ENCODE data around the gene LUC7L3. TPM values are rescaled to one million over a fixed set of nuclear protein-coding genes. Genes with fewer than 3 reads are reported as not detected.

Gene LUC7L3
- total and polyA plus RNA-seq, 2 experiments from 2014 or later = 69.3 to 501 TPM

DNA sequence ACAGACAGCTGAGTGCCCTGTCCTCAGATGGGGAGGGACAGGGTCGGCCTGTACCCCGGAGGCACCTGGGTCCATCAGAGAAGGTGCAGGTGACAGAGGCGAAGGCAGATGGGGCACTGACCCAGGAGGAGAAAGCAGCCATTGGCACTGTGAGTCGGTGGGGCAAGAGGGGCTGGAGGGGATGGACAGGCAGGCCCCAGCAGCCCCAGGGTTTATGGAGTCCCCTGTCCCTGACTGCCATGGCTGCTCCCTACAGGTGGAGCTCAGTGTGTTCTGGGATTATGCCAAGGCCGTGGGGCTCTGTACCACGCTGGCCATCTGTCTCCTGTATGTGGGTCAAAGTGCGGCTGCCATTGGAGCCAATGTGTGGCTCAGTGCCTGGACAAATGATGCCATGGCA lies 43.8 kb upstream of the LUC7L3 start (continued):
- TF ChIP-seq, protein P1, sequence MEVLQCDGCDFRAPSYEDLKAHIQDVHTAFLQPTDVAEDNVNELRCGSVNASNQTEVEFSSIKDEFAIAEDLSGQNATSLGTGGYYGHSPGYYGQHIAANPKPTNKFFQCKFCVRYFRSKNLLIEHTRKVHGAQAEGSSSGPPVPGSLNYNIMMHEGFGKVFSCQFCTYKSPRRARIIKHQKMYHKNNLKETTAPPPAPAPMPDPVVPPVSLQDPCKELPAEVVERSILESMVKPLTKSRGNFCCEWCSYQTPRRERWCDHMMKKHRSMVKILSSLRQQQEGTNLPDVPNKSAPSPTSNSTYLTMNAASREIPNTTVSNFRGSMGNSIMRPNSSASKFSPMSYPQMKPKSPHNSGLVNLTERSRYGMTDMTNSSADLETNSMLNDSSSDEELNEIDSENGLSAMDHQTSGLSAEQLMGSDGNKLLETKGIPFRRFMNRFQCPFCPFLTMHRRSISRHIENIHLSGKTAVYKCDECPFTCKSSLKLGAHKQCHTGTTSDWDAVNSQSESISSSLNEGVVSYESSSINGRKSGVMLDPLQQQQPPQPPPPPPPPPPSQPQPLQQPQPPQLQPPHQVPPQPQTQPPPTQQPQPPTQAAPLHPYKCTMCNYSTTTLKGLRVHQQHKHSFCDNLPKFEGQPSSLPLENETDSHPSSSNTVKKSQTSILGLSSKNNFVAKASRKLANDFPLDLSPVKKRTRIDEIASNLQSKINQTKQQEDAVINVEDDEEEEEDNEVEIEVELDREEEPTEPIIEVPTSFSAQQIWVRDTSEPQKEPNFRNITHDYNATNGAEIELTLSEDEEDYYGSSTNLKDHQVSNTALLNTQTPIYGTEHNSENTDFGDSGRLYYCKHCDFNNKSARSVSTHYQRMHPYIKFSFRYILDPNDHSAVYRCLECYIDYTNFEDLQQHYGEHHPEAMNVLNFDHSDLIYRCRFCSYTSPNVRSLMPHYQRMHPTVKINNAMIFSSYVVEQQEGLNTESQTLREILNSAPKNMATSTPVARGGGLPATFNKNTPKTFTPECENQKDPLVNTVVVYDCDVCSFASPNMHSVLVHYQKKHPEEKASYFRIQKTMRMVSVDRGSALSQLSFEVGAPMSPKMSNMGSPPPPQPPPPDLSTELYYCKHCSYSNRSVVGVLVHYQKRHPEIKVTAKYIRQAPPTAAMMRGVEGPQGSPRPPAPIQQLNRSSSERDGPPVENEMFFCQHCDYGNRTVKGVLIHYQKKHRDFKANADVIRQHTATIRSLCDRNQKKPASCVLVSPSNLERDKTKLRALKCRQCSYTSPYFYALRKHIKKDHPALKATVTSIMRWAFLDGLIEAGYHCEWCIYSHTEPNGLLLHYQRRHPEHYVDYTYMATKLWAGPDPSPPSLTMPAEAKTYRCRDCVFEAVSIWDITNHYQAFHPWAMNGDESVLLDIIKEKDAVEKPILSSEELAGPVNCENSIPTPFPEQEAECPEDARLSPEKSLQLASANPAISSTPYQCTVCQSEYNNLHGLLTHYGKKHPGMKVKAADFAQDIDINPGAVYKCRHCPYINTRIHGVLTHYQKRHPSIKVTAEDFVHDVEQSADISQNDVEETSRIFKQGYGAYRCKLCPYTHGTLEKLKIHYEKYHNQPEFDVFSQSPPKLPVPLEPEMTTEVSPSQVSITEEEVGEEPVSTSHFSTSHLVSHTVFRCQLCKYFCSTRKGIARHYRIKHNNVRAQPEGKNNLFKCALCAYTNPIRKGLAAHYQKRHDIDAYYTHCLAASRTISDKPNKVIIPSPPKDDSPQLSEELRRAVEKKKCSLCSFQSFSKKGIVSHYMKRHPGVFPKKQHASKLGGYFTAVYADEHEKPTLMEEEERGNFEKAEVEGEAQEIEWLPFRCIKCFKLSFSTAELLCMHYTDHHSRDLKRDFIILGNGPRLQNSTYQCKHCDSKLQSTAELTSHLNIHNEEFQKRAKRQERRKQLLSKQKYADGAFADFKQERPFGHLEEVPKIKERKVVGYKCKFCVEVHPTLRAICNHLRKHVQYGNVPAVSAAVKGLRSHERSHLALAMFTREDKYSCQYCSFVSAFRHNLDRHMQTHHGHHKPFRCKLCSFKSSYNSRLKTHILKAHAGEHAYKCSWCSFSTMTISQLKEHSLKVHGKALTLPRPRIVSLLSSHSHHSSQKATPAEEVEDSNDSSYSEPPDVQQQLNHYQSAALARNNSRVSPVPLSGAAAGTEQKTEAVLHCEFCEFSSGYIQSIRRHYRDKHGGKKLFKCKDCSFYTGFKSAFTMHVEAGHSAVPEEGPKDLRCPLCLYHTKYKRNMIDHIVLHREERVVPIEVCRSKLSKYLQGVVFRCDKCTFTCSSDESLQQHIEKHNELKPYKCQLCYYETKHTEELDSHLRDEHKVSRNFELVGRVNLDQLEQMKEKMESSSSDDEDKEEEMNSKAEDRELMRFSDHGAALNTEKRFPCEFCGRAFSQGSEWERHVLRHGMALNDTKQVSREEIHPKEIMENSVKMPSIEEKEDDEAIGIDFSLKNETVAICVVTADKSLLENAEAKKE (CRISPR knock-in tag; IDR thresholded peaks at IDR 0.05) = no peak
- TF ChIP-seq ZNF331 (CRISPR knock-in tag; IDR thresholded peaks at IDR 0.05; ENCODE audit: low read depth) (no peak), CREB1 (CRISPR knock-in tag; IDR thresholded peaks at IDR 0.05; ENCODE audit: low read depth) (no peak), JUNB (IDR thresholded peaks at IDR 0.05; ENCODE audit: unreplicated experiment) (no peak)
- TF ChIP-seq, protein P2, sequence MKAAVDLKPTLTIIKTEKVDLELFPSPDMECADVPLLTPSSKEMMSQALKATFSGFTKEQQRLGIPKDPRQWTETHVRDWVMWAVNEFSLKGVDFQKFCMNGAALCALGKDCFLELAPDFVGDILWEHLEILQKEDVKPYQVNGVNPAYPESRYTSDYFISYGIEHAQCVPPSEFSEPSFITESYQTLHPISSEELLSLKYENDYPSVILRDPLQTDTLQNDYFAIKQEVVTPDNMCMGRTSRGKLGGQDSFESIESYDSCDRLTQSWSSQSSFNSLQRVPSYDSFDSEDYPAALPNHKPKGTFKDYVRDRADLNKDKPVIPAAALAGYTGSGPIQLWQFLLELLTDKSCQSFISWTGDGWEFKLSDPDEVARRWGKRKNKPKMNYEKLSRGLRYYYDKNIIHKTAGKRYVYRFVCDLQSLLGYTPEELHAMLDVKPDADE (IDR thresholded peaks at IDR 0.05) = no peak

DNA sequence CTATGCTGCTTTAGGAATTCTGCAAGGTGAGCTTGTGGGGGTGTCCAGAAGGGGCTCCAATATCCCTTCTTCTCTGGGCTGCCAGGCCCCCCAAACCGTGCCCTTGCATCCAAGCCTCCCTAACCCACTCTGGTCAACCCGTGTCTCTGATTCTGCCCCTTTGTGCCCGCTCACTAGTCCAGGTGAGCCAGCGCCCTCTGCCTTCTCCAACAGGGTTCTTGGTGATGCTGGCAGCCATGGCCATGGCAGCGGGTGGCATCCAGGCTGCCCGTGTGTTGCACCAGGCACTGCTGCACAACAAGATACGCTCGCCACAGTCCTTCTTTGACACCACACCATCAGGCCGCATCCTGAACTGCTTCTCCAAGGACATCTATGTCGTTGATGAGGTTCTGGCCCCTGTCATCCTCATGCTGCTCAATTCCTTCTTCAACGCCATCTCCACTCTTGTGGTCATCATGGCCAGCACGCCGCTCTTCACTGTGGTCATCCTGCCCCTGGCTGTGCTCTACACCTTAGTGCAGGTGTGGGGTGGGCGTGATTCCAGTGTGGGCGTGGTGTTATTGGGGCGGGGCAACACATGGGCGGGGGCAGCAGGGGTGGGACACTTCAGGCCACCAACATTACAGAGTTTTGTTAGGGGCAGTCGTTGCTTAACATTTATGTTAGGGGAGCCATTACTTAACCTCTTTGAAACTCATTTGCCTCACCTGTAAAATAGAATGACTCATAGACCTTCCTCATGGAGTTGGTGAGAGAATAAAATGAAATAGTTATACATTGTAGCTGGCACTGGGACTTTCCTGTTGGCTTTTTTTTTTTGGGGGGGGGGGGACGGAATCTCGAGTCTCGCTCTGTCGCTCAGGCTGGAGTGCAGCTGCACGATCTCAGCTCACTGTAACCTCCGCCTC lies 43.1 kb upstream of the LUC7L3 start:
- no peaks in the 10 kb centered on the region for H4K20me1 ChIP-seq (replicated peaks; ENCODE audit: insufficient read depth)
- DNase-seq (ENCODE audit: low spot score) = no peak
- H3K27ac Mint-ChIP-seq = no peak overlapping the region
- H3K27me3 ChIP-seq (ENCODE audit: insufficient read depth) = no peaks in the 10 kb centered on the region
- no peaks in the 10 kb centered on the region for H3K4me1 ChIP-seq (ENCODE audit: insufficient read depth)
- no peak overlapping the region for H2AFZ ChIP-seq
- H3K36me3 ChIP-seq (ENCODE audit: insufficient read depth) = no peaks in the 10 kb centered on the region
- no peaks in the 10 kb centered on the region for H3K36me3 Mint-ChIP-seq (ENCODE audit: low read depth)
- H3K4me3 ChIP-seq = no peak overlapping the region
- no peak overlapping the region for H3K27ac ChIP-seq (ENCODE audit: low read depth)
- H3K4me1 Mint-ChIP-seq = peaks cover 3% of the 10 kb centered on the region
- peaks cover 11% of the 10 kb centered on the region for H3K27me3 Mint-ChIP-seq (ENCODE audit: insufficient read depth, low read depth, poor library complexity)
- ATAC-seq = no peak
- H3K4me3 Mint-ChIP-seq = no peak overlapping the region
- no peak overlapping the region for H3K4me2 ChIP-seq
- no peaks in the 10 kb centered on the region for H3K9me2 ChIP-seq (ENCODE audit: insufficient read depth)
- H3F3A ChIP-seq (replicated peaks; ENCODE audit: low read depth) = no peaks in the 10 kb centered on the region
- H3K9me3 Mint-ChIP-seq = no peaks in the 10 kb centered on the region
- H3K79me2 ChIP-seq (replicated peaks; ENCODE audit: insufficient read depth) = no peaks in the 10 kb centered on the region
- TF ChIP-seq, protein P2 (IDR thresholded peaks at IDR 0.05) = no peak
- TF ChIP-seq STAT1 (IDR thresholded peaks at IDR 0.05; ENCODE audit: unreplicated experiment) = no peak
- TF ChIP-seq, protein P3, sequence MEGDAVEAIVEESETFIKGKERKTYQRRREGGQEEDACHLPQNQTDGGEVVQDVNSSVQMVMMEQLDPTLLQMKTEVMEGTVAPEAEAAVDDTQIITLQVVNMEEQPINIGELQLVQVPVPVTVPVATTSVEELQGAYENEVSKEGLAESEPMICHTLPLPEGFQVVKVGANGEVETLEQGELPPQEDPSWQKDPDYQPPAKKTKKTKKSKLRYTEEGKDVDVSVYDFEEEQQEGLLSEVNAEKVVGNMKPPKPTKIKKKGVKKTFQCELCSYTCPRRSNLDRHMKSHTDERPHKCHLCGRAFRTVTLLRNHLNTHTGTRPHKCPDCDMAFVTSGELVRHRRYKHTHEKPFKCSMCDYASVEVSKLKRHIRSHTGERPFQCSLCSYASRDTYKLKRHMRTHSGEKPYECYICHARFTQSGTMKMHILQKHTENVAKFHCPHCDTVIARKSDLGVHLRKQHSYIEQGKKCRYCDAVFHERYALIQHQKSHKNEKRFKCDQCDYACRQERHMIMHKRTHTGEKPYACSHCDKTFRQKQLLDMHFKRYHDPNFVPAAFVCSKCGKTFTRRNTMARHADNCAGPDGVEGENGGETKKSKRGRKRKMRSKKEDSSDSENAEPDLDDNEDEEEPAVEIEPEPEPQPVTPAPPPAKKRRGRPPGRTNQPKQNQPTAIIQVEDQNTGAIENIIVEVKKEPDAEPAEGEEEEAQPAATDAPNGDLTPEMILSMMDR (conservative IDR thresholded peaks at IDR 0.05; ENCODE audit: low read depth in 2 of 2) = 0 out of 4 replicates have a peak, but pooled peaks of 1 of the 2 experiments have one; percentile 19

Data from GM23338 (cell line).